C4-2B (cell line): ENCODE measurements around the gene MYO1D.

Source experiments
- CTCF ChIP-seq: fragments of 450-650 bp; conservative IDR thresholded peaks from 2 replicates; pipeline ENCODE4 v1.5.1; 2017; ENCODE audit warnings: mild to moderate bottlenecking
- ZFX ChIP-seq: fragments of 450-650 bp; IDR thresholded peaks from 2 replicates; pipeline ENCODE4 v1.6.1; 2017

GRCh38 chr17:32909787-32910369, 33.0 kb upstream of the MYO1D start:
- peak; percentile 87 for TF ChIP-seq CTCF
- no peak for TF ChIP-seq ZFX
